ENCODE data around the gene BUB3.
A peak's percentile ranks its signal among the peaks of the same experiment; 100 is the strongest.

The BUB3 gene, protein sequence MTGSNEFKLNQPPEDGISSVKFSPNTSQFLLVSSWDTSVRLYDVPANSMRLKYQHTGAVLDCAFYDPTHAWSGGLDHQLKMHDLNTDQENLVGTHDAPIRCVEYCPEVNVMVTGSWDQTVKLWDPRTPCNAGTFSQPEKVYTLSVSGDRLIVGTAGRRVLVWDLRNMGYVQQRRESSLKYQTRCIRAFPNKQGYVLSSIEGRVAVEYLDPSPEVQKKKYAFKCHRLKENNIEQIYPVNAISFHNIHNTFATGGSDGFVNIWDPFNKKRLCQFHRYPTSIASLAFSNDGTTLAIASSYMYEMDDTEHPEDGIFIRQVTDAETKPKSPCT

DNA sequence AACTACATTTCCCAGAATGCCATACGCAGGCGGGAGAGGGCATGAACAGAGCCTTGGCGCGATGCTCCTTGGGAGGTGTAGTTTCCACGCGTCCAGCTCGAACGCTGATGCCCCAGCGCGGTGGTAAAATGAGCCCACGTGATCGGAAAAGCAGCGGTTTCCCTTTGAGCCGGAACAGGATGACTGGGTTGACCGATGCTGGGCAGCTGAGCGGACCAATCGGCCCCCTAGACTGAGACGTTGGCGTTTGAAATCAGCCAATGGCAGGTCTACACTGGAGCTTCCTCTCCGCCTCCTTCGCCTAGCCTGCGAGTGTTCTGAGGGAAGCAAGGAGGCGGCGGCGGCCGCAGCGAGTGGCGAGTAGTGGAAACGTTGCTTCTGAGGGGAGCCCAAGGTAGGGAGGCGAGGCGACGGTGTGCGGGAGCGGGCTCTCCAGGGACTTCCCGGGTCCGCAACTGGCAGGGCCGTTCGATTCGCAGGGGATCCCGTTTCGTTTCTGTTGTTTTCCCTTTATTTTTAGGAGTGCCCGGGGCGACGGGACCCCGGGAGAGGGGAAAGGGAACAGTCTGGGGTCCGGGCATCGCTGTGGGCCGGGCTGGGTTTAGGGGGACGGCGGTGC lies at the start of gene BUB3:
Gene BUB3, plus strand, starts transcription at position 311 of the 619 bp plus-strand sequence. CDS start 516 bp downstream, outside the sequence.
- peak; percentile 89 for DNase-seq

DNA sequence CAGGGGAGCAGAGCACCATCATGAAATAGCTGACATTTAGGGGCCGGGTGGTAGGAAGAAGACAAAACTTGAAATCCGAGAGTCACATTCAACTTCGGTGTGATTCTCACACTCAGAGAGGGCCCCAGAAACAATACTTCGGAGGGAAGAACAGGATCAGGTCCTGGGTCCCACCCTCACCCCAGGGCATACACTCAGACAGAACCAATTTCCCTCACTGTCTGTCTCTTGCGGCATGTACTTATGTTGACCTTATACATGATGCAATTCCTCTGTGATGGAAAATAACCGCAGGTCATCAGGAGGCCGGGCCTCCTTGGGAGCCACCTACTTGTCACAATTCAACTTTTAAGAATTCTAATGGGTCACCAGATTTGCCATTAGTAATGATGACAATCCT lies 44.7 kb upstream of the BUB3 start:
- no peak for DNase-seq

DNA sequence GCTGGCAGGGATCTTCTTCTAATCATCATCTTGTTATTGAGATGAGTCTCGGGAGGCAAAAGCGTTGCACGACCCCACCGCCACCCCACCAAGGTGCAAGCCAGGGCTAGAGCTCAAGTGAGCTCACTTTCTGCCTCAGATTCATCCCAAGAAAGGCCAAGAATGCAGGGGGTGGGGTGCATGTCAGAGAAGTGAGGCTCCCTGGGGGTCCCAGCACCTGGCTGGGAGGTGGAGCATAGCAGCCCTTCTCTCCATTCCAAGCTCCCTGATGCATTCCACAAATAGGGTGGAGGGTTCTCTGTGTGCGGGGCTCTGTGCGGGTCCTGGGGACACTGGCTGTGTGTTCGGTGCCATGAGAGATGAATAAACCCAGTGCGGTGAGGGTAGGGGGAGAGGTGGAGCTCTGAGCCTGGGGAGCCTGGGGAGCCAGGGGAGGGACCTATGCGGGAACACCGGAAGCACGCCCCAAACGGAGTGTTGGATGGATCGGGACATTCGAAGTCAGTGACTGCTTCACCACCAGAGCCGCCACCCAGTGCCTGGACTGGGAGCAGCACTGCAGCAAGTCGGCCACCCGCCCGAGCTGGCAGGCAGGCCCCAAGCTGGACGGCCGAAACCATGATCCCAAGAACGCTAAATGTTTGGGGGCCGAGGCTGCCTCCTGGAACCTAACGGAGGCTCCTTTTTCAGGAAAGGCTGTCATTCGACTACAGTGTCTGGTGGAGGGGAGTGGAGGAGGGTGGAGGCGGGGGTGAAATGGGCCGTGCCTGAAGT lies 36.4 kb upstream of the BUB3 start:
- no peak for DNase-seq

DNA sequence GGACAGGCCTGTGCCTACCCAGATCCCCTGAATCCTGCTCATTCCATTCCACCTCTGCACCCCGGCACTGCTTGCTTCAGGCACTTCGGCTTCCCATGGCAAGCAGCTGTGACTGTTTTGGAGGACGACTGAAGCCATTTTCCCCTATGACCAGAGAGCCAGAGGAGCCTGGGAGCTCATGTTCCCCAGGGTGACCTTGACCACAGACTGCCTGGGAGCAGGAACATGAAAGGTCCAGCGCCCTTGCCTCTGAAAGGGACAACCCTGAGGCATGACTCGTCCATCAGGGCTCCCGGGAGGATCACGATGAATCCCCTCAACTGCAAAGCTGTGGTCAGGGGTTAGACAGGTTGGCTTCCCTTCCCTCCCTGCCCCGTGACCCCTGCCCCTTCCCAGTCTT lies 35.1 kb upstream of the BUB3 start:
- DNase-seq = no peak

DNA sequence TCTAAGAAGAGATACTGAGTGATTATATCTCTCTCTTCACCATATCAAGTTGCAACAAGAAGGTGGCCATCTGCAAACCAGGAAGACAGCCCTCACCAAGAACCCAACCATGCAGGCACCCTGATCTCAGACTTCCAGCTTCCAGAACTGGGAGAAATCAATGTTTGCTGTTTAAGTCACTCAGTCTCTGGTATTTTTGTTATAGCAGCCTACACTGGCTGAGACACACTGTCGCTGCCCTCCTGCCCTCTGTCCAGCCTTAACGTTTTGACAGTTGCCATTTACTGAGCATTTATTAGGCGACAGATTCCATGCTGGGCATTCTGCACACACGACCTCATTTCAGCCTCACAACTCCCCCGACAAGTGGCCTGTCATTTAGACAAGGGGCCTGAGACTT lies 28.0 kb upstream of the BUB3 start:
- DNase-seq = no peak

DNA sequence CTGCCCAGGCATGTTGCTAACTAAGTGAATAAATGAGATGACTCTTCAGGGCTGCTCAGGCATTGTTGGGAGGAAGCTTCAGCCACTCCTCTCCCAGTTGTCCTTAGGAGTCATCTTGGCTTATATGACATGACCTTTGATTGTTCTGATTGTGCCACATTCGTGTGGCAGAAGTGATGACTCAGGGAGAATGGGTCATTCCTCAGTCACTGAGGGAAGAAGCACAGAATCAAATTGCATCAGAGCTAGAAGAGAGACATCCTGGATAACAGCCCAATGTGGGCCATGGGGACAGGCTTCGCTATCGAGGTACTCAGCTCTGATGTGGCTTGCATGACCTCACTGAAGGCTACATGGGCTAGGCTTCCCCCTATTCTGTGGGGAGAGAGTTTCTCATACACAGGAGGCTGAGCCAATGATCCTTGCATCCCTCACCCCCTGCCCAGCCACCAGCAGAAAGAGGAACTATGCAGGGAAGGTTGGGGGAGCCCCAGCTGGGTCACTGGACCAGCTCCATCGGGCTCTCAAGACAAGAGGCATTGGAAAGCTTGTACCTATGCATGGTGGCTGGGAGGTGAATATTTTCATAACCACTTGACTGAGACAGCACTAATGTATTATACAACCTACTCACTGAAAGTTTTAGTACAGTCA lies 24.5 kb upstream of the BUB3 start:
- no peak for DNase-seq

DNA sequence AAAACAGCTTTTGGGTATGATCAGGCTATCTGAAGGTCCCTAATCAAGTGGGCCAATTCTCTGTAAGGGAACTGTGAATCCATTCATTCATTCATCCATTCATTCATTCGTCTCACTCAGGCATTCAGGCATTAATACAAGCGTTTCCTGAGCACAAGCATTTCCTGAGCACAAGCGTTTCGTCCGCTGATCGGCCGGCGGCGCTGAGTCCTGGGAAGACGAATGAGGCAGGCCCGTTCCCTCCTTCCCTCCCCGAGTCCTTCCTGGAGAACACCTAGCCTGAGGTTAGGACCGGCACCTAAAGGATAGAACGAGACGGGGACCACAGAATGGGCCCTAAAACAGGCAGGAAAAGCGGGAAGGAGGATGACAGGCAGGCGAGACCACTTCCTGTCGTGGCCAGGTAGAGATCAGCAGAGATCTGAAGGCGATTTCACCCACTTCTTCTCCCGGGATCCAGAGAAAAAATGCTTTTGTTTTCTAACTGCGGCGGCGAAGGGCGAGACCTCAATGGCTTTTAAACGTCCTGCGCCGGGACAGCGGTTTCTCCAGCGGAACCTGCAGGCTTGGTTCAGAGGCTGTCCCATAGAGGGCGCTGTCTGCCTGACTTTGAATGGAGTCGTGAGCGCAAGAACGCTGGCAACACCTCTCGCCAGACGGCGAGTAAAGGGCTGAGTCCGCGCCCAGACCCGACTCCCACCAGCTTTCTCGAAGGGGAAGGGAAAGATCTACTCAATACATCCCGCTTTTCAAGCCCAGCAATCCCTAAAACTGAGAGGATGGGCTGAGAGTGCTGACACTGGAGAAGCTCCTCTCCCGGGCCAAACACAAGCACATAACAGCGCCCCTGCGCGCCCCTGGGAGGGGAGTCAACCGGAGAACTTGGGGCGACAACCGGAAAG lies 21.4 kb upstream of the BUB3 start:
- no peak for DNase-seq

DNA sequence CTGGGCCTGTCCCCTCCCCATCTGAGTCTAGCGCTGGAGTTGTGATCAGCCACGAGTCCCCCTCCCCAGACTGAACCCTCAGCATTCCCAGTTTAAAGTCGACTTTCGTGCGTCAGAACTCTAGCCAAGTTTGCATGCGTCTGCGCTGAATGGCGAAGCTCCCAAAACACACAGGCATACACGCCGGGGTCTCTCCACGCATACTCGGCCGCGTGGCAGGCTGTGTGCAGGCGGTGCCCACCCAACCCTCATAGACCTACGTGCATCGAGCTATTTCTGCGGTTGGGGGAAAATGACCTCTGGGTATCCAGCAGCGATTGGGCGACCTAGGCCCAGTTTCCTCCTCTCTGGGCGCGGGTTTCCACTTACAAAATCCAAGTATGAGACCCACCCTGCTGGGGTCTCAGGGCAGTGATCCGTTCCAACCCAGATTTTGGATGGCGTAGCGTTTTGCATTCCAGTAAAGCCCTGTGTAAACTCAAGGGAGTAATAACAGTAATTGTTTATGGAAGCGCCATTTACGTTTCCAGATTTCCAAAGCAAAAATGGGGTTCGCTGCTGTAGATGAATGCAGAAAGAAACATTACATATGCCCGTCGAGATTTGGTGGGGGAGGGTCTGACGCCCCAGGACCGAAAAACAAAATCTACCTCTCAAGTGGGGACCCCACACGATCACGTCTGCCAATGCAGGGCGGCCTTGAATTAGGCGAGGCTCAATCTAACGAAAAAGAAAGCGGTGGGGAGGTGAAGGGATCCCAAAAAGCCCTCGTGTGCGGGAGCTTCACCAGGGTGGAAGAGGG lies 20.5 kb upstream of the BUB3 start:
- DNase-seq = no peak

DNA sequence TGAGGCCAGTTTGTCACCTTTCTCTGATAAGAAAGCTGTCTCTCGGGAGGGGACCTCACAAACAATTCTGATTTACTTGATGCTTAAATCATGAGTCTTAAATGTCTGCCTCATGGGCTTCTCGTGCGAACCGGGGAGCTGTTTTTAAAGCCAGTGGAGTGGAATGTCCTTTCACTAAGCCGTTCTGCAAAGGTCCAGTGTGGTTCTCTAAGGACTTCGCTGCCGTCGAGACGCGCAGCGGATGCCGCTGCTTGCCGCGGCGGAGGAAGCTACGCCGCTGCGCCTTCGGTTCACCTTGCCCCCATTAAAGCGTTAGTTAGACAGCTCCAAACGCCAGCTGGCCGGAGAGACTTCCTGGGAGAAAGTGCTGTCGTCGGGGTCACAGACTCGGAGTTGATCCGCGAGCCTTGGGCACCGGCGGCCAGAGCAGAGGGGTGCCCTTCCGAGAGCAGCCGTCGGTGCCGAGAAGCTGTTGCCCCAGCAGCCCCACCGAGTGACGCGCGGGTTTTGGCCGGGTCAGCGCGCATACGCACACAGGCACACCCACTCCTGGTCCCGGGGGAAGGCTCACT lies 19.8 kb upstream of the BUB3 start:
- no peak for DNase-seq

DNA sequence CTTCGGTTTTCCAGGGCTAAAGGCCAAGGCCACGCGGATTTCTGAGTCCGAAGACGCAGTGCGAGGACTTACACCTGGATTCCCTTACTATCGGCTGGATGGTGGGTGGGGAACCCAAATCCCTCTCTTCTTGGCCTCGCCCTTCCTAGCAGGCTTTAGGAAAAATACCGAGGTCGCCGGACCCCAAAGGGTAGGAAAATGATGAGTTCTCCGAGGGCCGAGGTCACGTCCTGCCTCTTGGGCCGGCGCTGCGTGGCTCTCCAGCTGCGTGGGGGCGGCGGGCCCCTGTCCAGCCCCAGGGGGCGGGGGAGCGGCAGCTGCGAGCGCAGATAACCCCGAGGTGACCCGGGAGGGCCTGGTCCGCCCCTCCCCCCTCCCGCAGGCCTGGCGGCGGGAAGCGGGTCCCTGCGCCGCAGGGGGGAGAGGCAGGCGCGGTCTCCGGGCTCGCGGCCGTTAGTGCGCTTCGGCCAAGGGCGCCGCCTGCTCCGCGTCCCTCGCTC lies 19.2 kb upstream of the BUB3 start:
- no peak for DNase-seq

DNA sequence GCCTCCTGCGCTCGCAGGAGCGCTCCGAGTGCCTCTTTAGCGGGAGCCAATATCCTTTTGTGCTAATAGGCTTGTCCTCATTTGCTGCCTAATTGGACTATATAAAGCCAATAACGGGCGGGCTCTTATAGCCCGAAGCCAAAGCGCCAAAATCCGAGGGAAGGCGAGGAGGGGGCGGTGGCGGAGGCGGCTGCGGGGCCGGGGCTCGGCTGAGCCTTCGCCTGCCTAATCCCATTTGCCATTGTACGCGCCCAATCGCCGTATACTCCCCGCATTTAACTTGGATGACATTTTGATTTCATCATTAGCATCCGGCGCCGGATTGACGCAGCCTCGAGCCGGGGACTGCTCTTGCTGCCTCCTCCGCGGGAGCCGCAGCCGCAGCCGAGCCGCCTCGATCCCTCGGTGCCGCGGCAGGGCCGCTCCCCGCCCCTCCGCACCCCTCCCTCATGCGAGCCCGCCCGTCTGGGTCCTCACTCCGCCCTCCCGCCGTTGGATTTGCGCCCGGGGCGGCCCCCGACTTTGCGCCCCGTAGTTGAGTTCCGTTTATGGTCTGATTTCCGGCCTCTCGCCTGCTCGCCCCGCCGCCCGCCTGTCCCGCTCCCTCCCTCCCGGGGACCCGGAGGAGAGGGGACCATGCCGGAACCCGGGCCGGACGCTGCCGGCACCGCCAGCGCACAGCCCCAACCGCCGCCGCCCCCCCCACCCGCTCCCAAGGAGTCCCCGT lies 18.6 kb upstream of the BUB3 start, which contains the start of gene HMX3:
Gene HMX3, plus strand, starts transcription at position 556 of the 727 bp plus-strand sequence. Its CDS starts 81 bp downstream, at position 637.
- DNase-seq = no peak

DNA sequence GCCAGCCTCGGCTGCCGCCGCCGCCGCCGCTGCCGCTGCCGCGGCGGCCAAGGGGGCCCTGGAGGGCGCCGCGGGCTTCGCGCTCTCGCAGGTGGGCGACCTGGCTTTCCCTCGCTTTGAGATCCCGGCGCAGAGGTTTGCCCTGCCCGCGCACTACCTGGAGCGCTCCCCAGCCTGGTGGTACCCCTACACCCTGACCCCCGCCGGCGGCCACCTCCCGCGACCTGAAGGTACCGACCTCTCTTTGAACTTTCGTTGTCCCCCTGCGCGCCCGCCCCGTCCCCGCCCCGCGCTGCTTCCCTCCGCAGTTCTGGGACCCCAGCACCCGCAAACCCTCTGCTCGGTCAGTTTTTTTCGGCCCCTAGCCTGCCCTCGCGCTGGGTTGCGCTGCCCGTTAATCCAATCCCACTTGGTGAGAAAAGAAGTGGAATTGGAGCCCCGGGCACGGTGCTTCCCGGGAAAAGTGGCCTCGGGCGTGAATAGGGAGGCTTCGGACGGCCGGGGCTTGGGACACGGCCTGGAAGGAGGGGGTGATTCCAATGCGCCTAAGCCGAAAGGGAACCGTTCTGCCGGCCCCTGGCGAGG lies 17.9 kb upstream of the BUB3 start:
- no peak for DNase-seq

DNA sequence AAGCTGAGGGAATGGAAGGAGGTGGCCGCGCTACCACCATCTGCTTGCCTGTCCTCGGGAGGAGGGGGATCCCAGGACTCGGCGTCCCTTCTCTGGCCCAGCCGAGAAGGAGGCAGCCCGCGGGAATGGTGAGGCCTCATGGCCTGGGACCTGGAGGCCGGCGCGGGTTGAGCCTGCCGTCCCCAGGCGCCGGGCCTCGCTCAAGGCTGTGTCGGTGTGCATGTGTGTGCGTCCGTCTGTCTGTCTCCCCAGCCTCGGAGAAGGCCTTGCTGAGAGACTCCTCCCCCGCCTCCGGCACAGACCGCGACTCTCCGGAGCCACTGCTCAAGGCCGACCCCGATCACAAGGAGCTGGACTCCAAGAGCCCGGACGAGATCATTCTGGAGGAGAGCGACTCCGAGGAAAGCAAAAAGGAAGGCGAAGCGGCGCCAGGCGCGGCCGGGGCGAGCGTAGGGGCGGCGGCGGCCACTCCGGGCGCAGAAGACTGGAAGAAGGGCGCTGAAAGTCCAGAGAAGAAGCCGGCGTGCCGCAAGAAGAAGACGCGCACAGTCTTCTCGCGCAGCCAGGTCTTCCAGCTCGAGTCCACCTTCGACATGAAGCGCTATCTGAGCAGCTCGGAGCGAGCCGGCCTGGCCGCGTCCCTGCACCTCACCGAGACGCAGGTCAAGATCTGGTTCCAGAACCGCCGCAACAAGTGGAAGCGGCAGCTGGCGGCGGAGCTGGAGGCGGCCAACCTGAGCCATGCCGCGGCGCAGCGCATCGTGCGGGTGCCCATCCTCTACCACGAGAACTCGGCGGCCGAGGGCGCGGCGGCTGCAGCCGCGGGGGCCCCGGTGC lies 17.2 kb upstream of the BUB3 start:
- no peak for DNase-seq

DNA sequence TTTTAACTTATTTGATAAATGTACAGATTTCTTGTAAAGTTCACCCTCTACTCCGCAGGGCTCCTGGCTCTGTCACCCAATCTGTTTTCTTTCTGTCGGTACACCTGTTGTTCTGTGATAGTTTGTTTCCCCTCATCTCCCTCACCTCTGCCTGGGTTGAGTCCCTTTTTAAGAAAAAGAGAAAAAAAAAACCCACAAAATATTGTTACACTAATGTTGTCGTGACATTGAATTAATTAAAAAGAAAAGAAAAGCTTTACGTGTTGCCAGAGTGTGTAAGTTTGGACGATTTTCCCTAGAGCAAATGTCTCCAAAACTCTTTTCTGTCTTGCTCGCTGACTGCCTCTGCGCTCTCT lies 15.1 kb upstream of the BUB3 start:
- no peak for DNase-seq

DNA sequence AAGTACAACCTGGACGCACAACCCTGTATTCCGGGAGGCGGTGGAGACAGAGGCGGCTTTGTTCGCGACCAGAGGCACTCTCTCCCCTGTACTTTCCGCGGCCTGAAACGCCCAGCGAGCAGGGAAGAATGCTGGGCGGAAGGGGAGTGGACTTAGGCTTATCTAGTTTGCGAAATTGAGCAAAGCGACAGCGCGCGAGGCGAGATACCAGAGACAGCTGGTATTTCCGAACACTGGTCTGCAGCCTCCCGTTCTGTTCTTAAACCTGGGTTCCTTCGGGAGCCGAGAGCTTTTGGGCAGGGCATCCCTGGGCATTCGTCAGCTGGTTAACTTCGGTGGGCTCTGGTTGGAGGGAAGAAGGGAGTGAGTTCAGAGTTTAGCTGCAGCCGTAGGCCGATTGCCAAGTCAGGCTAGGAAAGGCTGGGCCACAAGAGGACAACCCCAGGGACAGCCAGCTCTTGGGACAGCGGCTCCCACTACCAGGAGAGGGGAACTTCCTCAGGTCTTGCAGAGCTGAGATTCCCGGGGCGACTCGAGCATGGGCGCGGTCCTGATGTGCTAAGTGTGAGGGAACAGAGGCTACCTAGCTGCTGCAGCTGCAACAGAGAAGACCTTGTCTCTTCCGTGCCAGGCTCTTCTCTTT lies 14.6 kb upstream of the BUB3 start:
- DNase-seq = no peak

DNA sequence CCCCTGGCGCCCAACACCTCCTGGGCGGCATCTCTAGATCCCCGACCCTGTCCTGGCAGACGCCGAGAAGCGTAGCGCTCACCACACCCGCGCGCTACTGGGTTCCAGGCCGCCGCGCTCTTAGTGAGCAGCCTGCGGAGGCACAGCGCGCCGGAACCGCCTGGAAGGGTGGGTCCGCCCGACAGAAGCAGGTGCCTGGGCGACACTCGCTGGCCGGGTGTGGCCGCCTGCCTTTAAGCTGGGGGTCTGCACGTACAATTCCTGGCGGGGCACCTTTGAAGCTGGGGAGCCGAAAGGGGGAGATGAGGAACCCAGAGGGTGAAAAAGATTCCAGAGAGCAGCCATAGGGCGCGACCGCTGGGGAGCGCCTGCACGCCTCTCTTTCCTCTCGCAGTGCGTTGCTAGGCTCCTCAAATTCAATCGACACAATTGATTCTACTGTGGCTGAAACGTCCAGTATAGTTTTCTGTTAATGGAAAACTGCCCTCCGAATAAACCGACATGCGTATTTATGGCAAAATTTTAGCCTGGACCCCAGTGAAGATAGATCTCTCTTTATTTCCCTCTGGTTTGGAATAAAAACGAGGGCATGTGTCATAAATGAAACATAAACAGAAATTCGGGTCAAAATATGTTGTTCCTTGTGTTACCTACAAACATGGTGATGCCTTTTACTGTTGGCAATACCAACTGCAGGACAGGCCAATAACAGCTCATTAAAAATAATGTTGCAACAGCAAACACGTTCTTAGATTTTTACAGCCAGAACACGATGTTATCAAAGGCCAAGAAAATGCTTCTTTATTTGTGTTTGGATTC lies 13.8 kb upstream of the BUB3 start:
- DNase-seq = no peak

DNA sequence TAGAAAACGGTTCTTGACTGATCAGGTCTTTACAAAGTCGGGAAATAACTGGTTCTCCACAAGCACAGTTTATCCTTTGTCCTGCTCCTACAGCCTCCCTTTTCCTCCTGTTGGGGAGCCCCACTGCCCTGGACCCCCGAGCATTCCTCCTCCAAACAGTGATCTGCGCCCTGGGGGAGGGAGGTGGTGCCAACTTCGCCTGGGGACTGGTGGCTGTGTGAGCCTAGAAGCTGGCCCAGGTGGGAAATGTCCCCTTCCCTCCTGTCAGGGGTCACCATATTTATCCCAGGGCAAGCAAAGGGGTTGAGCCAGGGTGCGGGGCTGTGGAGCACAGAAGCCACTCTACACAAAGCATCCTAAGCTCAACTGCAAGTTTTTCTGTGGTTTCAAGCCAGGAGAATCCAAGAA lies 13.2 kb upstream of the BUB3 start:
- no peak for DNase-seq
